Left ventricle myocardium inferior (tissue), 1 donor: ENCODE measurements around the gene SLC8A1. TPM values are rescaled to one million over a fixed set of nuclear protein-coding genes. Genes with fewer than 3 reads are reported as not detected.

Source experiments
- DNase-seq: peaks from one replicate; pipeline ENCODE4 v3.0.0-alpha.2; 2020
- H3K27ac ChIP-seq: fragments of 200-600 bp; replicated peaks from 2 replicates; pipeline ENCODE4 v1.8.0; 2021
- H3K27me3 ChIP-seq: fragments of 200-600 bp; 2 replicates; pipeline ENCODE4 v1.8.0; 2021; ENCODE audit warnings: low read depth
- H3K36me3 ChIP-seq: fragments of 200-600 bp; 2 replicates; pipeline ENCODE4 v1.8.0; 2021
- H3K4me1 ChIP-seq: fragments of 200-600 bp; 2 replicates; pipeline ENCODE4 v1.8.0; 2021
- H3K4me3 ChIP-seq: fragments of 200-600 bp; 2 replicates; pipeline ENCODE4 v1.8.0; 2021; ENCODE audit warnings: mild to moderate bottlenecking, moderate library complexity
- H3K9me3 ChIP-seq: fragments of 200-600 bp; replicated peaks from 2 replicates; pipeline ENCODE4 v1.8.0; 2021
- CTCF ChIP-seq: fragments of 200-600 bp; IDR thresholded peaks from 2 replicates; pipeline ENCODE4 v1.8.0; 2021; ENCODE audit warnings: antibody characterized with exemption, mild to moderate bottlenecking, borderline replicate concordance
- intact Hi-C: fragments of 100-400 bp; cut with micrococcal nuclease; formaldehyde crosslinking; loops from one replicate; pipeline ENCODE4 v1.11.0; 2022
- total RNA-seq: library from RNA; stranded (reverse); fragmentation: NEBNext Ultra II Directional; extraction: Animal tissue kit (Norgen Biotek cat#: 25700); gene quantifications from one replicate; pipeline ENCODE4 v1.2.1, GENCODE V29; 2021
- donor health status: DM: no; HTN: yes; CAD: no; lungs with severe emphysema.

The SLC8A1 gene
- total RNA-seq, 1 donor from 2014 or later: 990 TPM

GRCh38 chr2:40458271-40458794 is 6.4 kb upstream of the SLC8A1 start:
- peak overlapping the region; percentile 56 for H3K27ac ChIP-seq
- peaks cover 75% of the 10 kb centered on the region for H3K4me1 ChIP-seq
- no peaks in the 10 kb centered on the region for H3K27me3 ChIP-seq
- no peaks in the 10 kb centered on the region for H3K9me3 ChIP-seq
- intact Hi-C loops: no loop called here
- TF ChIP-seq CTCF: no peak
- peak overlapping the region; percentile 17 for H3K4me3 ChIP-seq
- H3K36me3 ChIP-seq: no peaks in the 10 kb centered on the region
- DNase-seq: no peak

GRCh38 chr2:40457837-40458236 is 5.9 kb upstream of the SLC8A1 start:
- Histone ChIP-seq H3K27me3 (no peaks in the 10 kb centered on the region), H3K4me1 (peaks cover 80% of the 10 kb centered on the region), H3K27ac (peak overlapping the region; percentile 56), H3K9me3 (no peaks in the 10 kb centered on the region), H3K36me3 (no peaks in the 10 kb centered on the region), H3K4me3 (peak overlapping the region; percentile 17)
- TF ChIP-seq CTCF: no peak
- DNase-seq: no peak
- intact Hi-C loops: no loop called here

- Histone ChIP-seq H3K27ac (peak overlapping the region; percentile 56), H3K27me3 (no peaks in the 10 kb centered on the region), H3K9me3 (no peaks in the 10 kb centered on the region), H3K4me1 (peaks cover 85% of the 10 kb centered on the region), H3K4me3 (no peak overlapping the region), H3K36me3 (no peaks in the 10 kb centered on the region)
- DNase-seq: no peak
- intact Hi-C loops: no loop called here
- no peak for TF ChIP-seq CTCF
Measured at GRCh38 chr2:40457366-40457765, 5.5 kb upstream of the SLC8A1 start.

- Histone ChIP-seq H3K9me3 (no peaks in the 10 kb centered on the region), H3K36me3 (no peaks in the 10 kb centered on the region), H3K27ac (peak overlapping the region; percentile 56), H3K27me3 (no peaks in the 10 kb centered on the region), H3K4me3 (no peak overlapping the region), H3K4me1 (peaks cover 88% of the 10 kb centered on the region)
- DNase-seq: no peak
- intact Hi-C loops: no loop called here
- no peak for TF ChIP-seq CTCF
Measured at GRCh38 chr2:40456926-40457325, 5.0 kb upstream of the SLC8A1 start.

- H3K4me3 ChIP-seq: no peak overlapping the region
- H3K9me3 ChIP-seq: no peaks in the 10 kb centered on the region
- DNase-seq: no peak
- peak overlapping the region; percentile 78 for H3K27ac ChIP-seq
- no peaks in the 10 kb centered on the region for H3K27me3 ChIP-seq
- H3K4me1 ChIP-seq: peaks cover 89% of the 10 kb centered on the region
- no peak for TF ChIP-seq CTCF
- intact Hi-C loops: no loop called here
- no peaks in the 10 kb centered on the region for H3K36me3 ChIP-seq
Measured at GRCh38 chr2:40455661-40456060, 3.8 kb upstream of the SLC8A1 start.
